ENCODE data around the gene HSD17B1.
"Not testable (repeated sequence)": the region's sequence is repeated elsewhere in the genome, so short reads cannot be mapped to it uniquely, and the experiment has no call there.

Gene HSD17B1

DNA sequence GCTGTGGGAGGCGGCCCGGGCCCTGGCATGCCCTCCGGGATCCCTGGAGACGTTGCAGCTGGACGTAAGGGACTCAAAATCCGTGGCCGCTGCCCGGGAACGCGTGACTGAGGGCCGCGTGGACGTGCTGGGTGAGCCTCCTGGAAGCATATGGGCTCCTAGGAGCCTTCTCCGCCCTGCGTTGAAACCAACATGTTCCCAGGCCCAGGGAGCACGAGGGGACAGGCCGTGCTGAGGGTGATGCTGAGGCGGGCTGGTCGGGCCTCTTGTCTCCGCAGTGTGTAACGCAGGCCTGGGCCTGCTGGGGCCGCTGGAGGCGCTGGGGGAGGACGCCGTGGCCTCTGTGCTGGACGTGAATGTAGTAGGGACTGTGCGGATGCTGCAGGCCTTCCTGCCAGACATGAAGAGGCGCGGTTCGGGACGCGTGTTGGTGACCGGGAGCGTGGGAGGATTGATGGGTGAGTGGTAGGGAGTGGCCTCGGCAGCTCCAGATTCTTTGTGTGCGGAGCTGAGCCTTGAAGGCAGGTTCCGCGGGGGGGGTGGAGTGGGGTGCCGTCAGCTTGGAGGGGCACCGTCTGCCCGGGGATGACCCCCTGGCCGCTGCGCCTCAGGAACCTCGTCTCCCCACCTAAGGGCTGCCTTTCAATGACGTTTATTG is 567 bp downstream of the HSD17B1 start:
- no peak for DNase-seq (ENCODE audit: extremely low read depth, low read depth)
- TF ChIP-seq, protein P1, sequence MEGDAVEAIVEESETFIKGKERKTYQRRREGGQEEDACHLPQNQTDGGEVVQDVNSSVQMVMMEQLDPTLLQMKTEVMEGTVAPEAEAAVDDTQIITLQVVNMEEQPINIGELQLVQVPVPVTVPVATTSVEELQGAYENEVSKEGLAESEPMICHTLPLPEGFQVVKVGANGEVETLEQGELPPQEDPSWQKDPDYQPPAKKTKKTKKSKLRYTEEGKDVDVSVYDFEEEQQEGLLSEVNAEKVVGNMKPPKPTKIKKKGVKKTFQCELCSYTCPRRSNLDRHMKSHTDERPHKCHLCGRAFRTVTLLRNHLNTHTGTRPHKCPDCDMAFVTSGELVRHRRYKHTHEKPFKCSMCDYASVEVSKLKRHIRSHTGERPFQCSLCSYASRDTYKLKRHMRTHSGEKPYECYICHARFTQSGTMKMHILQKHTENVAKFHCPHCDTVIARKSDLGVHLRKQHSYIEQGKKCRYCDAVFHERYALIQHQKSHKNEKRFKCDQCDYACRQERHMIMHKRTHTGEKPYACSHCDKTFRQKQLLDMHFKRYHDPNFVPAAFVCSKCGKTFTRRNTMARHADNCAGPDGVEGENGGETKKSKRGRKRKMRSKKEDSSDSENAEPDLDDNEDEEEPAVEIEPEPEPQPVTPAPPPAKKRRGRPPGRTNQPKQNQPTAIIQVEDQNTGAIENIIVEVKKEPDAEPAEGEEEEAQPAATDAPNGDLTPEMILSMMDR (IDR thresholded peaks at IDR 0.05; ENCODE audit: low read depth, low read length) = no peak

DNA sequence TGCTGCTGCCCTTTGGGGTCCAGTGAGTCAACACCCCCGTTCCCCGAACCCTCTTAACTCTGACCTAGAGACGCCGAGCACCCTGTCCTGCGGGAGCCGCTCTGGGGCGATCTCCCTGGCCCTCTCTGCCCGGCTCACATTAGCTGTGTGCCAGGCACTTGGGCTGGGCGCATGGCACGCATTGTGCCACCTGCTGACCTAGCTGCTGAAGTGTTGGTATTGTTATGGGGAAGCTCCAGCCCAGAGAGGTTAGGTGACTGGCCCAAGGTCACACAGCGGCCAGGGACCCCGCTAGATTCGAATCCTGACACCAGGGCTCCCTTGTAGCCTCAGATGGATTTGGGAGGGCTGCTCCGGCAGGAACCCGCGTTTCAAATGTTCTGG is 1.1 kb downstream of the HSD17B1 start:
- DNase-seq (ENCODE audit: extremely low read depth, low read depth) = no peak
- TF ChIP-seq, protein P1 (IDR thresholded peaks at IDR 0.05; ENCODE audit: low read depth, low read length) = no peak

DNA sequence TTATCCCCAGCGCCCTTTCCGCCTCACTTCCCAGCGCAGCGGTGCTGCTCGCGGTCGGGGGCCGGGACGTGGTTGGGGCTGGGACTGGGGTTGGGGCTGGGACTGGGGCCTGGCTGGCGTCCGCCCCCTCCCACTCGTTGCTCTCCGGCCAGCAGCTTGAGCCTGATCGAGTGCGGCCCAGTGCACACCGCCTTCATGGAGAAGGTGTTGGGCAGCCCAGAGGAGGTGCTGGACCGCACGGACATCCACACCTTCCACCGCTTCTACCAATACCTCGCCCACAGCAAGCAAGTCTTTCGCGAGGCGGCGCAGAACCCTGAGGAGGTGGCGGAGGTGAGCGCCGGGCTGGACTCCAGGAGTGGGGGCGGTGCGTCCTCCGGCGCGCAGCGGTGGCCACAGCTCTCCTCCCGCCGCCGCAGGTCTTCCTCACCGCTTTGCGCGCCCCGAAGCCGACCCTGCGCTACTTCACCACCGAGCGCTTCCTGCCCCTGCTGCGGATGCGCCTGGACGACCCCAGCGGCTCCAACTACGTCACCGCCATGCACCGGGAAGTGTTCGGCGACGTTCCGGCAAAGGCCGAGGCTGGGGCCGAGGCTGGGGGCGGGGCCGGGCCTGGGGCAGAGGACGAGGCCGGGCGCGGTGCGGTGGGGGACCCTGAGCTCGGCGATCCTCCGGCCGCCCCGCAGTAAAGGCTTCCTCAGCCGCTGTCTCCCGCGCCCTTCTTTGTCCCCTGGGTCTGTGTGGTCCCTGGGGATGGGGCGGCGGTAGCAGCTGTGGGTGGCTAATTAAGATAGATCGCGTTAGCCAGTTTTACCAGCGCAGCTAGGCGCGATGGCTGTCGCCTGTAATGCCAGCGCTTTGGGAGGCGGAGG is 1.8 kb downstream of the HSD17B1 start:
- TF ChIP-seq, protein P1 (IDR thresholded peaks at IDR 0.05; ENCODE audit: low read depth, low read length) = no peak; the same call in 1 of the 2 replicates
- no peak for DNase-seq (ENCODE audit: extremely low read depth, low read depth)

DNA sequence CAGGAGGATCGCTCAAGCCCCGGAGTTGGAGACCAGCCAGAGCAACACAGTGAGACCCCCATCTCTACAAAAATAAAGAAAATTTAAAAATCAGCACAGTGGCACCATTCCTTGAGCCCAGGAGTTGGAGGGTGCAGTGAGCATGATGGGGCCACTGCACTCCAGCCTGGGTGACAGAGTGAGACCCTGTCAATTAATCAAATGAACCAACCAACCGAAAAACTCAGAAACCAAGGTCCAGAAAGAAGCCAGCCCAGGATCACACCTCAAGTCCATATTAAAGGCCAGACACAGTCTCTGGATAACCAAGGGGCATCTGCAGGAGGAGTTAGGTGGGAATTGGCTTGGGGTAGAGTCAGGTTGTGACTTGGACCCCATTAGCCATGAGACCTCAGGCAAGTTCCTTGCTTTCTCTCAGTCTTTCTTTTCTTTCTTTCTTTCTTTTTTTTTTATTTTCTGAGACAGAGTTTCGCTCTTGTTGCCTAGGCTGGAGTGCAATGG is 2.4 kb downstream of the HSD17B1 start:
- no peak for DNase-seq (ENCODE audit: extremely low read depth, low read depth)
- TF ChIP-seq, protein P1 (IDR thresholded peaks at IDR 0.05; ENCODE audit: low read depth, low read length) = no peak

DNA sequence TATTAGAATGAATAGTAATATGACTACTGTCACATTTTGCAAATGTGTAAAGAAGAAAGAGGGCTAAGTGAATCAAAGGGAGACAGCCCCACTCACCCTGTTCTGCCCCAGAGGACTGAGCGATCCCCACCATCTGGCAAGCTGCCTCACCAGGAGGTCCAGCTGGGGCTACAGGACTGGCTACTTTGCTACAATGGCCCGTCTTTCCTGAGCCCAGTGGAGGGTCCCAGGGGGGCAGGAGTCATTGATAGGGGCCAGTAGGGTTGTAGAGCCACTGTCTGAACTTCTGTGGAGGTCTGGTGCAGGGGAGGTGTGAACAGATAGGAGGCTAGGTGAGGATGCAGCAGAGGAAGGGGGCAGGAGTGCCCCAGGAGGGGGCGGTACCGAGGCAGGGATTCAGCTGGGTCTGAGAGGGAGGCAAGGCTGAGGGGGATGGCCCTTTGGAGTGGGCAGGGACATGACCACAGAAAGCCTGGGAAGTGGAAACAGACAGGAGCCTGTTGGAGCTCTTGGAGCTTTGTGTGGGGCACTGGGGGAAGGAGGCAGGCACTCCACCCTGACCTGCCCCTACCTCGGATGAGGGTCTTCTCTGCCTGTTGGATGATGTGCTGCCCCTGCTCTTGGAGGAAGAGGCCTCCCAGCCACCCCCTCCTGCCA is 3.4 kb downstream of the HSD17B1 start:
- not testable (repeated sequence) for DNase-seq (ENCODE audit: extremely low read depth, low read depth)

DNA sequence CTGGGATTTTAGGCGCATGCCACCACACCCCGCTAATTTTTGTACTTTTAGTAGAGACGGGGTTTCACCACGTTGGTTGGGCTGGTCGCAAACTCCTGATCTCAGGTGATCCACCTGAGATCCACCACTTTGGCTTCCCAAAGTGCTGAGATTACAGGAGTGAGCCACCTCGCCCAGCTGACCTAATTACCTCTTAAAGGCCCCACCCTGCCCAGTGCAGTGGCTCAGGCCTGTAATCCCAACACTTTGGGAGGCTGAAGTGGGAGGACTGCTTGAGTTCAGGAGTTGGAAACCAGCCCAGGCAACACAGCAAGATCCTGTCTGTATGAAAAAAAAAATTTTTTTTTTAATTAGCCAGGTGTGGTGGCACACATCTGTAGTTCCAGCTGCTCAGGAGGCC is 6.4 kb downstream of the HSD17B1 start:
- no peak for DNase-seq (ENCODE audit: extremely low read depth, low read depth)
- TF ChIP-seq, protein P1 (IDR thresholded peaks at IDR 0.05; ENCODE audit: low read depth, low read length) = no peak

DNA sequence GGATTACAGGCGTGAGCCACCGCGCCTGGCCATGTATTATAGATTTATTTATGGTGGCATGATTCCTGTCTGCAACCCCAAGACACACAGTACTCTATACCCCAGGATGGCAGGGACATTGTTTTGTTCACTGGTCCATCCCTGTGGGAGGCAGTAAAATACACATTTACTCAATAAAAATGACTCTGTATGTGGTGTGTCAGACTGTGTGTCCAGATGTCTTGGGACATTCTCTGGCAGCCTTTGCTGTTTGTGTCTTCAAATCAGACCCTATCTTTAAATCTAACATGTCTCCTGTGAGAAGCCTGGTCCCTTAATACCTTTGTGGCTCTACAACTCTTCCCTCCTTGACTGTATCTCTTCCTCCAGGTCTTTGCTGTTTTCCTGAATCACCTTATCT is 7.5 kb downstream of the HSD17B1 start:
- DNase-seq (ENCODE audit: extremely low read depth, low read depth) = no peak

More for the DNA sequence above, 7.5 kb downstream of the HSD17B1 start:
- TF ChIP-seq, protein P1 (IDR thresholded peaks at IDR 0.05; ENCODE audit: low read depth, low read length) = no peak
